Vagina (tissue), 2 donors: Measurements from ENCODE around the gene FAM107B. TPM values are rescaled to one million over a fixed set of nuclear protein-coding genes. Genes with fewer than 3 reads are reported as not detected.

Experiments used
- DNase-seq, 2 donors: peaks; one replicate each; pipeline ENCODE4 v3.0.0-alpha.2; 2017; ENCODE audit errors: extremely low spot score in 2 of 2
- H3K27ac ChIP-seq: fragments of 200-600 bp; sonication (generic); one replicate; pipeline ENCODE4 v1.5.1; 2019
- H3K27me3 ChIP-seq: fragments of 200-600 bp; sonication (generic); one replicate; pipeline ENCODE4 v1.5.1; 2019
- H3K36me3 ChIP-seq, 2 donors: fragments of 200-600 bp; sonication (generic); one replicate each; pipeline ENCODE4 v1.5.1; 2017 to 2019
- H3K4me1 ChIP-seq: fragments of 200-600 bp; sonication (generic); one replicate; pipeline ENCODE4 v1.5.1; 2019
- H3K4me3 ChIP-seq, 2 donors: fragments of 200-600 bp; sonication (generic); 1 replicate in 1 of 2; 2 replicates in 1 of 2; pipeline ENCODE4 v1.5.1; 2016 to 2019
- H3K9me3 ChIP-seq: fragments of 200-600 bp; sonication (generic); one replicate; pipeline ENCODE4 v1.5.1; 2019
- CTCF ChIP-seq, 3 experiments: fragments of 450-650 bp in 2 of 3; fragments of 200-600 bp in 1 of 3; sonication (generic) in 1 of 3; IDR thresholded peaks; one replicate each; pipeline ENCODE4 v1.5.1; 2017 to 2019; ENCODE audit warnings: antibody characterized with exemption in 3 of 3, mild to moderate bottlenecking in 2 of 3, moderate library complexity in 2 of 3
- POLR2A ChIP-seq, 2 donors: fragments of 450-650 bp; IDR thresholded peaks; one replicate each; pipeline ENCODE4 v1.6.1; 2017; ENCODE audit warnings: antibody characterized with exemption in 2 of 2, mild to moderate bottlenecking in 2 of 2, moderate library complexity in 2 of 2
- POLR2AphosphoS5 ChIP-seq, 2 donors: sonication (generic); formaldehyde crosslinking; IDR thresholded peaks; one replicate each; pipeline ENCODE4 v1.9.0; 2017; ENCODE audit warnings: antibody characterized with exemption in 2 of 2, mild to moderate bottlenecking in 2 of 2, low read depth in 1 of 2; ENCODE audit not compliant: insufficient read depth in 1 of 2
- intact Hi-C: fragments of 100-400 bp; cut with DNase I; formaldehyde crosslinking; loops from one replicate; pipeline ENCODE4 v1.15.1; 2023
- total RNA-seq: library from RNA; depleted of rRNA; stranded (reverse); fragments of >200 nt; gene quantifications from one replicate; pipeline ENCODE4 v1.2.3, GENCODE V29; 2016

The FAM107B gene
- total RNA-seq, 1 donor from 2014 or later, result 33.4 TPM

GRCh38 chr10:14569274-14570060, 205.2 kb downstream of the FAM107B start:
- Histone ChIP-seq H3K36me3 (no peaks in the 10 kb centered on the region), H3K27ac (no peak overlapping the region), H3K27me3 (no peaks in the 10 kb centered on the region), H3K4me1 (peaks cover 31% of the 10 kb centered on the region), H3K9me3 (no peaks in the 10 kb centered on the region), H3K4me3 (no peak overlapping the region)
- DNase-seq, result no peak
- intact Hi-C loops, result no loop called here
- TF ChIP-seq POLR2A (IDR thresholded peaks at IDR 0.05), result no peak
- no peak for TF ChIP-seq POLR2AphosphoS5 (IDR thresholded peaks at IDR 0.05; ENCODE audit: insufficient read depth in 1 of 2, low read depth in 1 of 2)
- no peak for TF ChIP-seq CTCF (IDR thresholded peaks at IDR 0.05)

DNA sequence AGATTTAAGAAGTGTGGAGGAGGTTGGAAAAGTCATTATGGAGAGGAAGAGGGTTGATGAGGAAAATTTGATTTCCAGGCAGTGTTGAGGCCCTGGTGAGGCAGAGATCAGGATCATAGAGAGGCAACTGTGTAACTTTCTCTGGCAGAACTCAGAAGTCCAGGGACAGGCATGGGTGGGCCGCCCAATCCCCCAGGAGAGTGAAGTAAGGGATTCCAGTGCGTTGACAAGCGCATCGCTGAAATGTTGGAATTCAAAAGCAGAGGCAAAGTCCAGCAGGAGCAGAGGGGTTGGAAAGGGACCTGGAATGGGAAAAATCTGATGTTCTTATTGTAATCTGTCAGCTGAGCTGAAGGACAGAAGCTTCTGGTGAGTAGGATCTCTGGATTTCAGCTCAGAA, 207.3 kb downstream of the FAM107B start:
- intact Hi-C loops, result no loop called here
- Histone ChIP-seq H3K27ac (no peak overlapping the region), H3K4me1 (peaks cover 21% of the 10 kb centered on the region), H3K4me3 (no peak overlapping the region), H3K27me3 (no peaks in the 10 kb centered on the region), H3K36me3 (no peaks in the 10 kb centered on the region), H3K9me3 (no peaks in the 10 kb centered on the region)
- no peak for DNase-seq
- TF ChIP-seq POLR2A (IDR thresholded peaks at IDR 0.05), result no peak

DNA sequence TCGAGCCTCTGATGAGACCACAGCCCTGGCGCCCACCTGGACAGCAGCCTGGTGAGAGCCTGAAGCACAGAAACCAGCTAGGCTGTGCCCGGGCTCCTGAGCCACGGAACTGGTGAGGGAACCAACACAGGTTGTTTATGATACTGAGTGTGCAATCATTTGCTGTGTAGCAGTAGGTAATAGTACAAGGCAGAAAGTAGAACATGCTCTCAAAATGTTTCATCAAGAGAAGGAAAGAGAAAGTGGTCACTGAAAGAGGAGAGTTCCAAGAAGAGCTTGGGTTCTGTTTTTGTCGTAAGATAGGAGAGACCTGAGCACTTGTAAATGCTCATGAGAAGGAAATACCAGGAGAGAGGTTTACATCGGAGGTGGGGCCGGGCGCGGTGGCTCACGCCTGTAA, 208.2 kb downstream of the FAM107B start:
- TF ChIP-seq CTCF (IDR thresholded peaks at IDR 0.05), result no peak
- no peak for TF ChIP-seq POLR2AphosphoS5 (IDR thresholded peaks at IDR 0.05; ENCODE audit: insufficient read depth in 1 of 2, low read depth in 1 of 2)
- no peak for TF ChIP-seq POLR2A (IDR thresholded peaks at IDR 0.05)
- H3K4me3 ChIP-seq, result no peak overlapping the region
- intact Hi-C loops, result no loop called here
- H3K9me3 ChIP-seq, result no peaks in the 10 kb centered on the region
- peaks cover 18% of the 10 kb centered on the region for H3K4me1 ChIP-seq
- no peaks in the 10 kb centered on the region for H3K27me3 ChIP-seq
- no peaks in the 10 kb centered on the region for H3K36me3 ChIP-seq
- no peak for DNase-seq
- no peak overlapping the region for H3K27ac ChIP-seq

- H3K27me3 ChIP-seq, result no peaks in the 10 kb centered on the region
- no peak overlapping the region for H3K27ac ChIP-seq
- H3K4me1 ChIP-seq, result peaks cover 19% of the 10 kb centered on the region
- no peak for TF ChIP-seq CTCF (IDR thresholded peaks at IDR 0.05)
- no peak for TF ChIP-seq POLR2A (IDR thresholded peaks at IDR 0.05)
- TF ChIP-seq POLR2AphosphoS5 (IDR thresholded peaks at IDR 0.05; ENCODE audit: insufficient read depth in 1 of 2, low read depth in 1 of 2), result no peak
- H3K4me3 ChIP-seq, result no peak overlapping the region
- no peaks in the 10 kb centered on the region for H3K36me3 ChIP-seq
- no peak for DNase-seq
- intact Hi-C loops, result no loop called here
- H3K9me3 ChIP-seq, result no peaks in the 10 kb centered on the region
These were observed 209.5 kb downstream of the FAM107B start for GRCh38 chr10:14565199-14565598.

- no peaks in the 10 kb centered on the region for H3K36me3 ChIP-seq
- peaks cover 20% of the 10 kb centered on the region for H3K4me1 ChIP-seq
- no peak overlapping the region for H3K4me3 ChIP-seq
- no peak for DNase-seq
- intact Hi-C loops, result no loop called here
- TF ChIP-seq CTCF (IDR thresholded peaks at IDR 0.05) (no peak), POLR2A (IDR thresholded peaks at IDR 0.05) (no peak), POLR2AphosphoS5 (IDR thresholded peaks at IDR 0.05; ENCODE audit: insufficient read depth in 1 of 2, low read depth in 1 of 2) (no peak)
- no peaks in the 10 kb centered on the region for H3K9me3 ChIP-seq
- no peak overlapping the region for H3K27ac ChIP-seq
- H3K27me3 ChIP-seq, result no peaks in the 10 kb centered on the region
These were observed 210.4 kb downstream of the FAM107B start for GRCh38 chr10:14564268-14564744.
